Measurements from ENCODE around the gene CAPN5.

Gene CAPN5

DNA sequence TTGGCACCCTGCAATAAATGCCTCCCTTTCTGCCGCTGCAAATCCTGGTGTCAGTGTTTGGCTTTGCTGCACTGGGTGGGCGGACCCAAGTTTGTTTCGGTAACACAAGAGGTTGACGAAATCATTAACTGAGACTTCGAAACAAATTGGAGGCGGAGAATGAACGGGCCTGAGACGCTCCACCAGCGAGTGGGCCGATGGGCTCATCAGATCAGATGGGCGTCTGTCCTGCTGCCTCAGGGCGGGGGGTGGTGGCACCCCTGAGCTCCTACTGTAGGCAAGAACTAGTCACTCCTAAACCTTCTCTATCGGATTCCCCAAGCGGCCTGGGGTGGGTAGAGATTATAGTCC lies 918 bp upstream of the CAPN5 start:
- Histone ChIP-seq H3K4me3 (IDR thresholded peaks at IDR 0.05; ENCODE audit: insufficient read depth, low read depth, low read length) (no peak overlapping the region), H3K27ac (no peak overlapping the region), H3K36me3 (ENCODE audit: insufficient read depth) (no peaks in the 10 kb centered on the region), H3K9ac (no peak overlapping the region), H3K4me2 (peak overlapping the region; percentile 63), H3K27me3 (ENCODE audit: insufficient read depth, low read depth) (no peaks in the 10 kb centered on the region; the same call in 1 of the 2 replicates), H4K20me1 (ENCODE audit: insufficient read depth) (no peaks in the 10 kb centered on the region), H3K79me2 (ENCODE audit: insufficient read depth, low read depth) (no peaks in the 10 kb centered on the region), H2AFZ (ENCODE audit: low read depth) (peak overlapping the region; percentile 99), H3K4me1 (ENCODE audit: low read depth, poor library complexity, severe bottlenecking) (no peaks in the 10 kb centered on the region)
- no peak for TF ChIP-seq CTCF (conservative IDR thresholded peaks at IDR 0.05; ENCODE audit: low read depth, low read length)

- H4K20me1 ChIP-seq (ENCODE audit: insufficient read depth) = no peaks in the 10 kb centered on the region
- no peaks in the 10 kb centered on the region for H3K4me1 ChIP-seq (ENCODE audit: low read depth, poor library complexity, severe bottlenecking)
- H3K27ac ChIP-seq = no peak overlapping the region
- no peak overlapping the region for H3K4me2 ChIP-seq
- H3K9ac ChIP-seq = no peak overlapping the region
- no peak overlapping the region for H3K4me3 ChIP-seq (IDR thresholded peaks at IDR 0.05; ENCODE audit: insufficient read depth, low read depth, low read length)
- H2AFZ ChIP-seq (ENCODE audit: low read depth) = no peak overlapping the region
- no peaks in the 10 kb centered on the region; the same call in 1 of the 2 replicates for H3K27me3 ChIP-seq (ENCODE audit: insufficient read depth, low read depth)
- no peaks in the 10 kb centered on the region for H3K36me3 ChIP-seq (ENCODE audit: insufficient read depth)
- no peaks in the 10 kb centered on the region for H3K79me2 ChIP-seq (ENCODE audit: insufficient read depth, low read depth)
- no peak for TF ChIP-seq CTCF (conservative IDR thresholded peaks at IDR 0.05; ENCODE audit: low read depth, low read length)
These were observed 1.2 kb downstream of the CAPN5 start for GRCh38 chr11:77067861-77068443.

DNA sequence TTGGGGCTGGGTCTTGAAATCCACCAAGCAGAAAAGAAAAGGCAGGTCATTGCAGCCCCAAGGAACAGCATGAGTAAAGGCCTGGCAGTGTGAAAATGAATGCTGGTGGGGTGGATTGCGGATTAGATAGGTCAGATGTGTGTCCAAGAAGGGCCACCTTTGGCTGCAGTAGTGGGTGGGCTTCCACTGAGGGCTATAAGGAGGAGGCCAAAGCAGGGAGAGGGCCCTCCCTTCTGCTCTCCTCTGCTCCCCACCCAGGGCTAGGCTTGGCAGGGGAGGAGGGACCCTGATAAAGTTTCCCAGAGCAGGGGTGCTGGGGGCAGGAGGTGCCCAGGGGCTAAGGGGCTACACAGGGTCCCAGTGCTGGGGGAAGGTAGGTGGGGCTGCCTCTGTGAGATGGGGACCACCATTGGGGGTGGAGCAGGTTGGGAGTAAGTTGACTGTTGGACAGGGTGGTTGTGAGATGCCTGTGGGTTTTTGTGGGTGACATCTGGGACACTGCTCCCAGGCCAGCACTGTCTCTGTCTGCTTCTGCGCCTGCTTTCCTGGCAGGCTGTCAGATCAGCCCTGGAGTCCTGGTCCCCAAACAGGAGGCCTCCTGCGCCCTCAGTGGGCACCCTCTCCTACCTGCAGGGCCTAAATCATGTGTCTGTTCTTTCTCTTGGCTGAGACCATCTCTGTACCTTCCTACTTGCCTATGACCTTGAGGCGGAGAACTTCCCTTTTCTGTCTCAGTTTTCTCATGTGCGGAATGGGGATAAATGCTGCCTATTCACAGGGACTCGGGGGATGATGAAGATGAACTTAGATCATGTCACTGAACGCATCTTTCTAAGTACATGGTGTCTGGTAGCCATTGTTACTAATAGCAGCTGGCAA lies 1.9 kb downstream of the CAPN5 start:
- no peaks in the 10 kb centered on the region for H3K4me1 ChIP-seq (ENCODE audit: low read depth, poor library complexity, severe bottlenecking)

GRCh38 chr11:77069336-77069968 lies 2.7 kb downstream of the CAPN5 start:
- Histone ChIP-seq H4K20me1 (ENCODE audit: insufficient read depth) (no peaks in the 10 kb centered on the region), H3K9ac (no peak overlapping the region), H3K27ac (no peak overlapping the region), H3K27me3 (ENCODE audit: insufficient read depth, low read depth) (no peaks in the 10 kb centered on the region; the same call in 1 of the 2 replicates), H3K36me3 (ENCODE audit: insufficient read depth) (no peaks in the 10 kb centered on the region), H3K4me1 (ENCODE audit: low read depth, poor library complexity, severe bottlenecking) (no peaks in the 10 kb centered on the region), H2AFZ (ENCODE audit: low read depth) (no peak overlapping the region), H3K79me2 (ENCODE audit: insufficient read depth, low read depth) (no peaks in the 10 kb centered on the region), H3K4me2 (no peak overlapping the region), H3K4me3 (IDR thresholded peaks at IDR 0.05; ENCODE audit: insufficient read depth, low read depth, low read length) (no peak overlapping the region)
- TF ChIP-seq CTCF (conservative IDR thresholded peaks at IDR 0.05; ENCODE audit: low read depth, low read length) = no peak

More for the DNA sequence above, 1.9 kb downstream of the CAPN5 start:
- H4K20me1 ChIP-seq (ENCODE audit: insufficient read depth) = no peaks in the 10 kb centered on the region
- H3K4me3 ChIP-seq (IDR thresholded peaks at IDR 0.05; ENCODE audit: insufficient read depth, low read depth, low read length) = no peak overlapping the region
- H3K27ac ChIP-seq = no peak overlapping the region
- no peak overlapping the region for H2AFZ ChIP-seq (ENCODE audit: low read depth)
- no peaks in the 10 kb centered on the region for H3K79me2 ChIP-seq (ENCODE audit: insufficient read depth, low read depth)
- no peaks in the 10 kb centered on the region; the same call in 1 of the 2 replicates for H3K27me3 ChIP-seq (ENCODE audit: insufficient read depth, low read depth)
- H3K36me3 ChIP-seq (ENCODE audit: insufficient read depth) = no peaks in the 10 kb centered on the region
- no peak overlapping the region for H3K4me2 ChIP-seq
- no peak for TF ChIP-seq CTCF (conservative IDR thresholded peaks at IDR 0.05; ENCODE audit: low read depth, low read length)
- no peak overlapping the region for H3K9ac ChIP-seq

All from KMS-11 (cell line).